ENCODE measurements around the gene THUMPD1. TPM values are rescaled to one million over a fixed set of nuclear protein-coding genes. Genes with fewer than 3 reads are reported as not detected.
"Not testable (repeated sequence)": the region's sequence is repeated elsewhere in the genome, so short reads cannot be mapped to it uniquely, and the experiment has no call there.

THUMPD1 gene, protein sequence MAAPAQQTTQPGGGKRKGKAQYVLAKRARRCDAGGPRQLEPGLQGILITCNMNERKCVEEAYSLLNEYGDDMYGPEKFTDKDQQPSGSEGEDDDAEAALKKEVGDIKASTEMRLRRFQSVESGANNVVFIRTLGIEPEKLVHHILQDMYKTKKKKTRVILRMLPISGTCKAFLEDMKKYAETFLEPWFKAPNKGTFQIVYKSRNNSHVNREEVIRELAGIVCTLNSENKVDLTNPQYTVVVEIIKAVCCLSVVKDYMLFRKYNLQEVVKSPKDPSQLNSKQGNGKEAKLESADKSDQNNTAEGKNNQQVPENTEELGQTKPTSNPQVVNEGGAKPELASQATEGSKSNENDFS
- 10 to 100 TPM; 59.5 to 86.0 (median 79.9) TPM for polyA plus RNA-seq (ENCODE audit: insufficient read depth in 1 of 5, insufficient read length in 5 of 5, low replicate concordance in 1 of 5)
- long read RNA-seq, donor 1, full-length matches to known transcripts: 26 of 35 reads
- long read RNA-seq, donor 1, partial matches to known transcripts: 9 of 35 reads
- long read RNA-seq, donor 1, other reads (novel, unspliced or antisense): 0 of 35 reads
- long read RNA-seq, donor 2, transcript THUMPD1-202 (4 exons, 2,624 nt): major isoform, 6 of 7 reads
- long read RNA-seq, donor 2, partial matches to known transcripts: 0 of 7 reads
- long read RNA-seq, donor 2, other reads (novel, unspliced or antisense): 0 of 7 reads
- long read RNA-seq, donor 3, full-length matches to known transcripts: 12 of 12 reads
- long read RNA-seq, donor 3, partial matches to known transcripts: 0 of 12 reads
- long read RNA-seq, donor 3, other reads (novel, unspliced or antisense): 0 of 12 reads
- long read RNA-seq, donor 4, transcript THUMPD1-205 (2 exons, 1,040 nt): major isoform, 7 of 159 reads
- long read RNA-seq, donor 4, partial matches to known transcripts: 147 of 159 reads
- long read RNA-seq, donor 4, other reads (novel, unspliced or antisense): 0 of 159 reads
- long read RNA-seq, donor 5, full-length matches to known transcripts: 19 of 31 reads
- long read RNA-seq, donor 5, partial matches to known transcripts: 12 of 31 reads
- long read RNA-seq, donor 5, other reads (novel, unspliced or antisense): 0 of 31 reads
- long read RNA-seq, donor 6, full-length matches to known transcripts: 22 of 44 reads
- long read RNA-seq, donor 6, partial matches to known transcripts: 22 of 44 reads
- long read RNA-seq, donor 6, other reads (novel, unspliced or antisense): 0 of 44 reads
- long read RNA-seq, donor 7, full-length matches to known transcripts: 25 of 48 reads
- long read RNA-seq, donor 7, partial matches to known transcripts: 23 of 48 reads
- long read RNA-seq, donor 7, other reads (novel, unspliced or antisense): 0 of 48 reads
- long read RNA-seq, donor 8, partial matches to known transcripts: 0 of 6 reads
- long read RNA-seq, donor 8, other reads (novel, unspliced or antisense): 0 of 6 reads

- peak; percentile 91 to 92 for DNase-seq
Measured at GRCh38 chr16:20741554-20742285, at the start of gene THUMPD1. Gene THUMPD1, minus strand, starts transcription at chr16:20741818. Its CDS starts 79 bp downstream, at chr16:20741739.

- no peak for DNase-seq
Measured at GRCh38 chr16:20789130-20789529, 47.5 kb upstream of the THUMPD1 start.

- DNase-seq: no peak
Measured at GRCh38 chr16:20784204-20784603, 42.6 kb upstream of the THUMPD1 start.

GRCh38 chr16:20782470-20782869 is 40.9 kb upstream of the THUMPD1 start:
- no peak for DNase-seq

- no peak for DNase-seq
Measured at GRCh38 chr16:20781697-20782096, 40.1 kb upstream of the THUMPD1 start.

GRCh38 chr16:20774703-20775362 is 33.2 kb upstream of the THUMPD1 start:
- no peak for DNase-seq

GRCh38 chr16:20773679-20774078 is 32.1 kb upstream of the THUMPD1 start:
- DNase-seq: no peak

GRCh38 chr16:20768818-20769217 is 27.2 kb upstream of the THUMPD1 start:
- DNase-seq: no peak

DNA sequence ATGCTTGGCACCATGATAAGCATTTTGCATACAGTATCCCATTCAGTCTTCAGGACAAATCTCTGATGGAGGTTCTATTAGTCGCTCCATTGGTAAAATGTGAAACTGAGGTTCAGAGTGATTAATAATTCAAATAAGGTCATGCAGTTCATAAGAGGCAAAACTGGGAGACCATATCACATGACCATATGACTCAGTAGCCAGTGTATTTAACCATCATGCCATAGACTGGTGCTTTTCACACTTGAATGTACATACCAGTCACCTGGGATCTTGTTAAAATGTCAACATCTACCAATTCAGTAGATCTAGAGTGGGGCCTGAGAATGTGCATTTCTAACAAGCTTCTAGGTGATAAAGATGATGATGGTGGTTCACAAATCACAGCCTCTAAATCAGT is 26.5 kb upstream of the THUMPD1 start:
- DNase-seq: no peak

DNA sequence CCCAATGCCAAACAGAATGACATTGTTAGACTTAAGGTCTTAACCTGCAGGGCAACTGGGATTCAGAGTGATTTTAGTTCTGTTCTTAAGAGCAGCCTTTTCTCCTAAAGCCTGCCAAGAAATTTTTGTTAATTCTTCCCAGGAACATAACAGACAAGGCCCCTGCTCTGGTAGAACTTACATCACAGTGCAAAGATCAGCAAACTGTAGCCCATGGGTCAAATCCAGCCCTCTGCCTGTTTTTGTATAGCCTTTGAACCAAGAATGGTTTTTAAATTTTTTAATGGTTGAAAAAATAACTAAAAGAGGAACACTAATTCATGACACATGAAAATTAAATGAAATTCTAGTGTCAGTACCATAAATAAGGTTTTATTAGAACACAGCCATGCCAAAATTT is 26.0 kb upstream of the THUMPD1 start:
- DNase-seq: no peak

DNA sequence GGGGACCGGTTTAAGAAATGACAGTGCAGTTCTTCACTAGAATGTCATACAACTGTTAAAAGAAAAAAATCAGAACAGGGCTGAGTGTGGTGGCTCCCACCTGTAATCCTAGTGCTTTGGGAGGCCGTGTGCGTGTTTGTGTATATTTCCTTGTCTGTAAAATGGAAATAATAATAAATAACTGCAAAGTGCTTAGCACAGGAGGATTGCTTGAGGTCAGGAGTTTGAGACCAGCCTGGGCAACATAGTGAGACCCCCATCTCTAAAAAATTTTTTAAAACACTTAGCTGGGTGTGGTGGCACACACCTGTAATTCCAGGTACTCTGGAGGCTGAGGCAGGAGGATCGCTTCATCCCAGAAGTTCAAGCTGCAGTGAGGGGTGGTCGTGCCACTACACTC is 24.7 kb upstream of the THUMPD1 start:
- DNase-seq: no peak

GRCh38 chr16:20765732-20766131 is 24.1 kb upstream of the THUMPD1 start:
- DNase-seq: no peak

GRCh38 chr16:20764448-20764847 is 22.8 kb upstream of the THUMPD1 start:
- DNase-seq: not testable (repeated sequence)

- peak; percentile 72 to 74 for DNase-seq
Measured at GRCh38 chr16:20763461-20764232, 22.0 kb upstream of the THUMPD1 start, which contains the start of gene ACSM3. Gene ACSM3, plus strand, starts transcription at chr16:20764014. Its CDS starts 6,021 bp downstream, at chr16:20770035.

GRCh38 chr16:20762404-20763123 is 20.9 kb upstream of the THUMPD1 start:
- no peak for DNase-seq

DNA sequence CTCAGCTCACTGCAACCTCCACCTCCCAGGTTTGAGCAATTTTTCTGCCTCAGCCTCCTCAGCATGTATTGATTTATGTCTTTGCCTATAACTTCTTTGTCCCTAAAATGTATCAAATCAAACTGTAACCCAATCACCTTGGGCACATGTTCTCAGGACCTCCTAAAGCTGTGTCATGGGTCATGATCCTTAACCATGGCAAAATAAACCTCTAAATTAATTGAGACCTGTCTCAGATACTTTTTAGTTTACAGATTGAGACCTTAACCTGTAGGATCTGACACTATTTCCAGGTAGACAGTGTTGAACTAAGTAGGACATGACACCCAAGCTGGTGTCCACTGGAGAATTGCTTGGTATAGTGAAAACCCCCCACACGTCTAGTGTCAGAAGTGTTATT is 19.6 kb upstream of the THUMPD1 start:
- DNase-seq: no peak

DNA sequence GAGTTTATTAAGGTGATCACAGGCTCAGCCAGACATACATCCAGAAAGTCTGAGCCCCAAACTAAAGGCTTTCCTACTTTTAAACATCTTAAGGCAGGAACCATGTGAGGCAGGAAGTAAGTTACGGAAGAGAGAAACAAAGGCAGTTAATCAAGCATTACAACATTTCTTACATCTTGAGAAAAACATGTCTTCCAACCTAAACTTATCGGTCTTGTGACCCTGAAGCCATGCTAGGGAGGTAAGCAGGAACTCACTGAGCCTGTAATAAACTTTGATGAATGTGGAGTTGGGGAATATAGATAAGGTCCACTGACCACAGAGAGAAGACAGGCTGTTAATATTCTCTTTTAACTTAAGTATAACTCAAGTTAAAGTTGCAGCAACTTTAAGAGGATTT is 18.7 kb upstream of the THUMPD1 start:
- DNase-seq: no peak

GRCh38 chr16:20755799-20756198 is 14.2 kb upstream of the THUMPD1 start:
- not testable (repeated sequence) for DNase-seq

DNA sequence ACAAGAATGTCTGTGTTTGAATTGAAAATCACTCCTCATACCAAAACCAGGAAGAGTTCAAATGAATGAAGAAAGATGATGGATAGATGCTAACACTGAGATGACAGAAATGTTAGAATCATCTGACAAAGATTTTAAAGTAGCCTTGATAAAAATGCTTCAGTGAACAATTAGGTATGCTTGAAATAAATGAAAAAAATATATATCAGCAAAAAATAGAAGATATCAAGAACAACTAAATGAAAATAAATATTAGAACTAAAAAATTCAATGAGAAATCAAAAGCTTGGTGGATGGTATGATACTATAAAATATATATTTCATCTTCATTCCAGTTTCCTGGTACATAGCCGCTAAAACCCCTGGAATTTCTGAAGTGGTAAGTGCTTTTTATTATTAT is 13.6 kb upstream of the THUMPD1 start:
- DNase-seq: no peak

Data from right lung (tissue), 10 donors.